ENCODE measurements around the gene DAGLA. TPM values are rescaled to one million over a fixed set of nuclear protein-coding genes. Genes with fewer than 3 reads are reported as not detected.
"Not testable (repeated sequence)": the region's sequence is repeated elsewhere in the genome, so short reads cannot be mapped to it uniquely, and the experiment has no call there.

DAGLA gene
- total RNA-seq, 3 donors from 2014 or later: 2.4 to 4.5 (median 3.3) TPM

- H3K4me1 ChIP-seq: no peaks in the 10 kb centered on the region
- no peak overlapping the region for H3K4me3 ChIP-seq
- TF ChIP-seq POLR2A (IDR thresholded peaks at IDR 0.05): no peak
- TF ChIP-seq CTCF (IDR thresholded peaks at IDR 0.05): no peak
- no peak for TF ChIP-seq POLR2AphosphoS5 (IDR thresholded peaks at IDR 0.05)
- H3K27ac ChIP-seq: no peak overlapping the region
- intact Hi-C loops (cut with DNase I; ENCODE audit: low total_unique reads): no loop called here
- H3K36me3 ChIP-seq: no peaks in the 10 kb centered on the region
- H3K9me3 ChIP-seq: no peaks in the 10 kb centered on the region
- no peaks in the 10 kb centered on the region for H3K27me3 ChIP-seq
- no peak for DNase-seq (ENCODE audit: low spot score in 2 of 2)
Observed at GRCh38 chr11:61669417-61669816, 10.8 kb upstream of the DAGLA start.

- Histone ChIP-seq H3K36me3 (no peaks in the 10 kb centered on the region), H3K4me3 (no peak overlapping the region), H3K9me3 (no peaks in the 10 kb centered on the region), H3K27ac (no peak overlapping the region), H3K4me1 (no peaks in the 10 kb centered on the region), H3K27me3 (no peaks in the 10 kb centered on the region)
- intact Hi-C loops (cut with DNase I; ENCODE audit: low total_unique reads): loop anchor here (10.0 kb wide), 1 partner anchor 64 kb away; no protein-coding TSS in a partner anchor
- no peak for TF ChIP-seq POLR2A (IDR thresholded peaks at IDR 0.05)
- no peak for TF ChIP-seq CTCF (IDR thresholded peaks at IDR 0.05)
- no peak for TF ChIP-seq POLR2AphosphoS5 (IDR thresholded peaks at IDR 0.05)
- DNase-seq (ENCODE audit: low spot score in 2 of 2): no peak
Observed at GRCh38 chr11:61670626-61671025, 9.6 kb upstream of the DAGLA start.

GRCh38 chr11:61671527-61671926 is 8.7 kb upstream of the DAGLA start:
- H3K9me3 ChIP-seq: no peaks in the 10 kb centered on the region
- H3K27me3 ChIP-seq: no peaks in the 10 kb centered on the region
- H3K36me3 ChIP-seq: no peaks in the 10 kb centered on the region
- intact Hi-C loops (cut with DNase I; ENCODE audit: low total_unique reads): loop anchor here (10.0 kb wide), 1 partner anchor 63 kb away; no protein-coding TSS in a partner anchor
- no peak overlapping the region for H3K4me3 ChIP-seq
- no peak for DNase-seq (ENCODE audit: low spot score in 2 of 2)
- TF ChIP-seq CTCF (IDR thresholded peaks at IDR 0.05) (no peak), POLR2AphosphoS5 (IDR thresholded peaks at IDR 0.05) (no peak), POLR2A (IDR thresholded peaks at IDR 0.05) (no peak)
- H3K27ac ChIP-seq: no peak overlapping the region
- no peaks in the 10 kb centered on the region for H3K4me1 ChIP-seq

GRCh38 chr11:61673946-61674467 is 6.2 kb upstream of the DAGLA start:
- H3K27me3 ChIP-seq; DNase-seq (ENCODE audit: low spot score in 2 of 2): not testable (repeated sequence)
- intact Hi-C loops (cut with DNase I; ENCODE audit: low total_unique reads): loop anchor here (10.0 kb wide), 1 partner anchor 61 kb away; no protein-coding TSS in a partner anchor

GRCh38 chr11:61675826-61676225 is 4.4 kb upstream of the DAGLA start:
- H3K9me3 ChIP-seq: no peaks in the 10 kb centered on the region
- no peaks in the 10 kb centered on the region for H3K4me1 ChIP-seq
- H3K27ac ChIP-seq: no peak overlapping the region
- TF ChIP-seq POLR2A (IDR thresholded peaks at IDR 0.05) (no peak), CTCF (IDR thresholded peaks at IDR 0.05) (no peak), POLR2AphosphoS5 (IDR thresholded peaks at IDR 0.05) (no peak)
- no peaks in the 10 kb centered on the region for H3K27me3 ChIP-seq
- intact Hi-C loops (cut with DNase I; ENCODE audit: low total_unique reads): loop anchor here (10.0 kb wide), 1 partner anchor 59 kb away; no protein-coding TSS in a partner anchor
- DNase-seq (ENCODE audit: low spot score in 2 of 2): no peak
- no peaks in the 10 kb centered on the region for H3K36me3 ChIP-seq
- H3K4me3 ChIP-seq: no peak overlapping the region

More at GRCh38 chr11:61673946-61674467, 6.2 kb upstream of the DAGLA start:
- not testable (repeated sequence) for H3K4me1 ChIP-seq, H3K4me3 ChIP-seq, H3K36me3 ChIP-seq, H3K9me3 ChIP-seq, H3K27ac ChIP-seq
